Erythroblast (primary cell): ENCODE data around the gene NDOR1.

ENCODE experiments used
- DNase-seq, 2 experiments: peaks; one replicate each; lab custom pipeline; 2025; lab: John Stamatoyannopoulos, UW
- GATA1 ChIP-seq: IDR thresholded peaks from 2 replicates; pipeline ENCODE4 v1.6.1; 2011; ENCODE audit warnings: low read depth, mild to moderate bottlenecking, control low read depth, low read length, moderate library complexity
- POLR2A ChIP-seq: IDR thresholded peaks from 2 replicates; pipeline ENCODE4 v1.6.1; 2011; ENCODE audit warnings: mild to moderate bottlenecking, low read length

The NDOR1 gene

GRCh38 chr9:137229903-137230704 lies 24.6 kb downstream of the NDOR1 start:
- no peak for DNase-seq
- TF ChIP-seq POLR2A: no peak
- TF ChIP-seq GATA1: no peak

GRCh38 chr9:137230705-137231371 lies 25.3 kb downstream of the NDOR1 start, which contains the start of gene SLC34A3:
Gene SLC34A3 (plus strand): TSS chr9:137230901. CDS start chr9:137231703, 802 bp downstream.
- no peak for TF ChIP-seq GATA1
- no peak for DNase-seq

GRCh38 chr9:137231372-137232039 lies 26.0 kb downstream of the NDOR1 start:
- no peak for DNase-seq
- no peak for TF ChIP-seq POLR2A
- no peak for TF ChIP-seq GATA1

GRCh38 chr9:137232101-137232500 lies 26.6 kb downstream of the NDOR1 start:
- TF ChIP-seq GATA1: no peak
- no peak for TF ChIP-seq POLR2A
- no peak for DNase-seq

GRCh38 chr9:137232510-137232909 lies 27.0 kb downstream of the NDOR1 start:
- TF ChIP-seq GATA1 (no peak), POLR2A (no peak)
- no peak for DNase-seq

GRCh38 chr9:137233143-137233980 lies 27.9 kb downstream of the NDOR1 start:
- no peak for DNase-seq
- no peak for TF ChIP-seq GATA1
- no peak for TF ChIP-seq POLR2A

GRCh38 chr9:137234055-137234697 lies 28.7 kb downstream of the NDOR1 start:
- no peak for DNase-seq
- TF ChIP-seq POLR2A: no peak
- no peak for TF ChIP-seq GATA1

- DNase-seq: no peak
These were observed 29.4 kb downstream of the NDOR1 start for GRCh38 chr9:137234758-137235423.

GRCh38 chr9:137235424-137236237 lies 30.1 kb downstream of the NDOR1 start:
- DNase-seq: no peak
- no peak for TF ChIP-seq POLR2A
- no peak for TF ChIP-seq GATA1

More at GRCh38 chr9:137234758-137235423, 29.4 kb downstream of the NDOR1 start:
- TF ChIP-seq GATA1: no peak
- TF ChIP-seq POLR2A: no peak

GRCh38 chr9:137236238-137236935 lies 30.9 kb downstream of the NDOR1 start:
- no peak for TF ChIP-seq POLR2A
- no peak for TF ChIP-seq GATA1
- peak; percentile 89 to 93 for DNase-seq

- TF ChIP-seq POLR2A (no peak), GATA1 (no peak)
- DNase-seq: no peak
These were observed 31.5 kb downstream of the NDOR1 start for GRCh38 chr9:137236936-137237421.
